Fibroblast of lung (primary cell): ENCODE data around the gene NRM. TPM values are rescaled to one million over a fixed set of nuclear protein-coding genes. Genes with fewer than 3 reads are reported as not detected.

Experiments used
- DNase-seq, 2 donors: peaks; one replicate each; pipeline versions ENCODE4 v3.0.0 to v3.0.0-alpha.2; 2010; ENCODE audit warnings: low read depth in 2 of 2
- H2AFZ ChIP-seq: 2 replicates; pipeline ENCODE4 v1.5.1; 2012; ENCODE audit warnings: low read length, control low read depth, inconsistent platforms
- H3K27ac ChIP-seq: 2 replicates; pipeline ENCODE4 v1.5.1; 2011; ENCODE audit warnings: low read length, control low read depth; ENCODE audit not compliant: insufficient read depth
- H3K27me3 ChIP-seq: 2 replicates; pipeline ENCODE4 v1.5.1; 2011; ENCODE audit warnings: mild to moderate bottlenecking, low read length; ENCODE audit not compliant: control insufficient read depth, insufficient read depth
- H3K36me3 ChIP-seq: 2 replicates; pipeline ENCODE4 v1.5.1; 2011; ENCODE audit warnings: low read length; ENCODE audit not compliant: control insufficient read depth, insufficient read depth
- H3K4me1 ChIP-seq: 2 replicates; pipeline ENCODE4 v1.5.1; 2011; ENCODE audit warnings: low read length; ENCODE audit not compliant: control insufficient read depth, insufficient read depth; ENCODE audit errors: extremely low read depth
- H3K4me2 ChIP-seq: 2 replicates; pipeline ENCODE4 v1.5.1; 2011; ENCODE audit warnings: low read length, control low read depth; ENCODE audit not compliant: insufficient read depth; ENCODE audit errors: extremely low read depth
- H3K4me3 ChIP-seq, 4 experiments: fragments of 200-600 bp in 1 of 4; sonication (generic) in 1 of 4; replicated peaks in 1 of 4; 2 replicates each; pipeline ENCODE4 v1.5.1; 2011 to 2016; ENCODE audit warnings: low read length in 4 of 4, low read depth in 3 of 4, mild to moderate bottlenecking in 3 of 4, control low read depth in 2 of 4, inconsistent platforms in 1 of 4, mixed read lengths in 1 of 4; ENCODE audit not compliant: insufficient read depth in 1 of 4; ENCODE audit errors: control extremely low read depth in 1 of 4
- H3K79me2 ChIP-seq: 2 replicates; pipeline ENCODE4 v1.5.1; 2012; ENCODE audit warnings: mild to moderate bottlenecking, low read length, inconsistent platforms; ENCODE audit not compliant: control insufficient read depth, insufficient read depth
- H3K9ac ChIP-seq: 2 replicates; pipeline ENCODE4 v1.5.1; 2011; ENCODE audit warnings: mild to moderate bottlenecking, low read length, control low read depth; ENCODE audit not compliant: insufficient read depth
- H3K9me3 ChIP-seq: 2 replicates; pipeline ENCODE4 v1.5.1; 2012; ENCODE audit warnings: low read depth, low read length; ENCODE audit not compliant: control insufficient read depth, insufficient read depth
- H4K20me1 ChIP-seq: 2 replicates; pipeline ENCODE4 v1.5.1; 2011; ENCODE audit warnings: low read length; ENCODE audit not compliant: control insufficient read depth, insufficient read depth; ENCODE audit errors: extremely low read depth
- EZH2 ChIP-seq: IDR thresholded peaks from 2 replicates; pipeline ENCODE4 v1.5.1; 2012; ENCODE audit warnings: low read length, control low read depth, mild to moderate bottlenecking; ENCODE audit errors: missing control alignments
- polyA plus RNA-seq, 2 donors: library from polyadenylated mRNA; depleted of rRNA in 1 of 2; stranded (reverse) in 1 of 2; unstranded in 1 of 2; fragments of >200 nt; gene quantifications; 2 replicates each; pipeline ENCODE4 v1.2.1, GENCODE V29; 2011 to 2012; ENCODE audit warnings: missing spikeins in 1 of 2
- total RNA-seq: library from RNA; depleted of rRNA; stranded (reverse); fragments of >200 nt; gene quantifications from 2 replicates; pipeline ENCODE4 v1.2.1, GENCODE V29; 2014
- TF ChIP-seq, protein P1 (sequence below), 2 donors: IDR thresholded peaks in 1 of 2; conservative IDR thresholded peaks in 1 of 2; 1 replicate in 1 of 2; 2 replicates in 1 of 2; pipeline ENCODE4 v1.5.1; 2011 to 2012; ENCODE audit warnings: low read length in 2 of 2, control low read depth in 1 of 2, inconsistent platforms in 1 of 2, low read depth in 1 of 2, mild to moderate bottlenecking in 1 of 2

NRM gene
- total and polyA plus RNA-seq, 2 donors (not counting 1 experiment from before 2014, with no cell fraction given) = 2.5 to 18.3 TPM

DNA sequence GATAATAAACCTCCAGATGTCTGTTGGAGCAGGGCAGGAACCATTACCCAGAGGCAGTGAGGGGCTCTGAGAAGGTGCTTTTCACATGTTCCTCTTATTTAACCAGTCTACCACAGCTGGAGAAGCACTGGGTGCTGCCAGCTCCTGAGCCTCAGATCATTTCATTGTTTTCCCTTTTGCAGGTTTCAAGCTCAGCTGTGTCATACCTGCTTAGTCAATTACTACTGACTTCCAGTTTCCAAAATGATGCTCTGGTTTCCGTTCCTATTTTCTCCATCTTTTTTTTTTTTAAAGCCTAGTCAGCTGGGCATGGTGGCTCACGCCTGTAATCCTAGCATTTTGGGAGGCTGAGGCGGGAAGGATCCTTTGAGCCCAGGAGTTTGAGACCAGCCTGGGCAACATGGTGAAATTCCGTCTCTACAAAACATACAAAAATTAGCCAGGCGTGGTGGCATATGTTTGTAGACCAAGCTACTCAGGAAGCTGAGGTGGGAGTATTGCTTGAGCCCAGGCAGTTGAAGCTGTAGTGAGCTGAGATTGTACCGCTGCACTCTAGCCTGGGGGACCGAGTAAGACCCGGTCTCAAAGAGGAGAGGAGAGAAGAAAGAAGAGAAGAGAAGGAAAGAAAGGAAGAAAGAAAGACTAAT, 45.0 kb upstream of the NRM start:
- Histone ChIP-seq H3K9me3 (no peaks in the 10 kb centered on the region), H3K36me3 (peaks cover 31% of the 10 kb centered on the region), H4K20me1 (no peaks in the 10 kb centered on the region), H3K27ac (no peak overlapping the region), H2AFZ (no peak overlapping the region), H3K9ac (no peak overlapping the region), H3K27me3 (no peaks in the 10 kb centered on the region), H3K79me2 (peaks cover 35% of the 10 kb centered on the region), H3K4me1 (peaks cover 8% of the 10 kb centered on the region), H3K4me3 (no peak overlapping the region), H3K4me2 (no peak overlapping the region)
- no peak for DNase-seq
- TF ChIP-seq EZH2 = no peak
- TF ChIP-seq, protein P1, sequence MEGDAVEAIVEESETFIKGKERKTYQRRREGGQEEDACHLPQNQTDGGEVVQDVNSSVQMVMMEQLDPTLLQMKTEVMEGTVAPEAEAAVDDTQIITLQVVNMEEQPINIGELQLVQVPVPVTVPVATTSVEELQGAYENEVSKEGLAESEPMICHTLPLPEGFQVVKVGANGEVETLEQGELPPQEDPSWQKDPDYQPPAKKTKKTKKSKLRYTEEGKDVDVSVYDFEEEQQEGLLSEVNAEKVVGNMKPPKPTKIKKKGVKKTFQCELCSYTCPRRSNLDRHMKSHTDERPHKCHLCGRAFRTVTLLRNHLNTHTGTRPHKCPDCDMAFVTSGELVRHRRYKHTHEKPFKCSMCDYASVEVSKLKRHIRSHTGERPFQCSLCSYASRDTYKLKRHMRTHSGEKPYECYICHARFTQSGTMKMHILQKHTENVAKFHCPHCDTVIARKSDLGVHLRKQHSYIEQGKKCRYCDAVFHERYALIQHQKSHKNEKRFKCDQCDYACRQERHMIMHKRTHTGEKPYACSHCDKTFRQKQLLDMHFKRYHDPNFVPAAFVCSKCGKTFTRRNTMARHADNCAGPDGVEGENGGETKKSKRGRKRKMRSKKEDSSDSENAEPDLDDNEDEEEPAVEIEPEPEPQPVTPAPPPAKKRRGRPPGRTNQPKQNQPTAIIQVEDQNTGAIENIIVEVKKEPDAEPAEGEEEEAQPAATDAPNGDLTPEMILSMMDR (conservative IDR thresholded peaks at IDR 0.05 in 1 of 2, IDR thresholded peaks at IDR 0.05 in 1 of 2; ENCODE audit: low read depth in 1 of 2, low read length in 2 of 2) = no peak

DNA sequence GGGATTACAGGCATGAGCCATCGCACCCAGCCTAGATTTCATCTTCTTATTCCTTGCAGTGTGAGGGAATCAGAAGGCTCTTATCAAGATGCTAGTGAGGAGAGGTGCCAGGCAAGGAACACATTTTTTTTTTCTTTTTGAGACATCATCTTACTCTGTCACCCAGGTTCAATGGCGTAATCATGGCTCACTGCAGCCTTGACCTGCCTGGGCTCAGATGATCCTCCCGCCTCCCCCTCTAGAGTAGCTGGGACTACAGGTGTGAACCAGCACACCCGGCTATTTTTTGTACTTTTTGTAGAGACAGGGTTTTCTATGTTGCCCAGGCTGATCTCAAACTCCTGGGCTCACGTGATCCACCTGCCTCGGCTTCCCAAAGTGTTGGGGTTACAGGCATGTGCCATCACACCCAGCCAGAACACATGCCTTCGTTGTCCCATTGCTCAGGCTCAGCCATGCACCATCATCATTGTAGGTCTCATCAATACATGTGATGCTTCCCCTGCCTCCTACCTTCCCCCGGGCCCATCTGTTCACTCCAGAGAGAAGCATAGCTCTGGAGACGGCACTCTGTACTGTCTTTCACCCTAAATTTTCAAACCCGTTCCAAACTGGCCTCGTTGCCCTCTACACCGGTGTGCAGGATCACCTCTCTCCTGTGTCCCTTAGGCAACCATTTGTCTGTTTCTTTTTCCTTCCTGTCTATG, 41.6 kb upstream of the NRM start:
- Histone ChIP-seq H4K20me1 (no peaks in the 10 kb centered on the region), H3K9ac (no peak overlapping the region), H3K36me3 (peaks cover 19% of the 10 kb centered on the region), H3K4me3 (no peak overlapping the region), H3K27ac (no peak overlapping the region), H3K4me1 (no peaks in the 10 kb centered on the region), H3K79me2 (peaks cover 8% of the 10 kb centered on the region), H3K27me3 (no peaks in the 10 kb centered on the region), H3K4me2 (no peak overlapping the region), H2AFZ (no peak overlapping the region), H3K9me3 (no peaks in the 10 kb centered on the region)
- no peak for DNase-seq
- TF ChIP-seq, protein P1 (conservative IDR thresholded peaks at IDR 0.05 in 1 of 2, IDR thresholded peaks at IDR 0.05 in 1 of 2; ENCODE audit: low read depth in 1 of 2, low read length in 2 of 2) = no peak

DNA sequence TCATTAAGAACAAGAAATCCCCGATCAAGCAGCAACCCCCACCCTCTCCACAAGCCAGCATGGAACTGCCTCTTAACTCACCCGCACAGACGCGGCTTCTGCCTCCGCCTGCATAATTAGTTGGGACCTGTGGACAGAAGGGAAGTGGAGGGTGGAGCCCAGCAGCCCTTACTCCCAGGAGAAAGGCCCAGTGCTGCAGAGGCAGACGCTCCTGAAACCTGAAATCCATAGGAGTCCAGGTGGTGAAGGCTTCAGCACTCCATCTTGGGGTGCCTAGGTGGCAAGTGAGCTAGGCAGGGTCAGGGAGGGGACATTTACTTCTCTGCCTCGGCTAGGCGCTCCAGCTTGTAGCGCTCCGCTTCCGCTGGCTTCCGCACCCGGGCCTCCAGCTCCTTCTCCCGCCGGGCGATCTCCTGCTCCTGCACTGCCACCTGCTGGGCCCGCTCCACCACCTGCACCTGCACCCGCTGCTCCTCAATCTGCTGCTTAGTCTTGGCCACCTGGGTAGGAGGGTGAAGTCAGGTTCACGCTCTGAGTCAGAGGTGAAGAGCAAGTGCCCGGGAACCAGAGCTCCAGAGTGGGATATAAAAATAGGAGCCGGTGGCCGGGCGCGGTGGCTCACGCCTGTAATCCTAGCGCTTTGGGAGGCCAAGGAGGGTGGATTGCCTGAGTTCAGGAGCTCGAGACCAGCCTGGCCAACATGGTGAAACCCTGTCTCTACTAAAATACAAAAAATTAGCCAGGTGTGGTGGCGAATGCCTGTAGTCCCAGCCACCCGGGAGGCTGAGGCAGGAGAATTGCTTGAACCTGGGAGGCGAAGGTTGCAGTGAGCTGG, 40.0 kb upstream of the NRM start:
- no peaks in the 10 kb centered on the region for H4K20me1 ChIP-seq
- no peak overlapping the region for H3K4me2 ChIP-seq
- peaks cover 2% of the 10 kb centered on the region for H3K79me2 ChIP-seq
- peaks cover under 1% of the 10 kb centered on the region for H3K4me1 ChIP-seq
- TF ChIP-seq, protein P1 (conservative IDR thresholded peaks at IDR 0.05 in 1 of 2, IDR thresholded peaks at IDR 0.05 in 1 of 2; ENCODE audit: low read depth in 1 of 2, low read length in 2 of 2) = peak in 1 of 2 donors; percentile 45
- no peak for TF ChIP-seq EZH2
- peak; percentile 49 to 65 for DNase-seq
- peaks cover 15% of the 10 kb centered on the region for H3K36me3 ChIP-seq
- H3K9ac ChIP-seq = no peak overlapping the region
- H3K4me3 ChIP-seq = no peak overlapping the region
- no peak overlapping the region for H2AFZ ChIP-seq
- H3K27ac ChIP-seq = no peak overlapping the region
- H3K9me3 ChIP-seq = no peaks in the 10 kb centered on the region
- H3K27me3 ChIP-seq = no peaks in the 10 kb centered on the region
